Choroid plexus epithelial cell (primary cell): Measurements from ENCODE around the gene SLC6A9.

Experiments used
- DNase-seq: peaks from one replicate; pipeline ENCODE4 v3.0.0-alpha.2; 2010; ENCODE audit warnings: low read depth
- H3K4me3 ChIP-seq: 2 replicates; pipeline ENCODE4 v1.5.1; 2011; ENCODE audit warnings: low read depth, mild to moderate bottlenecking, control low read depth, low read length, moderate library complexity
- CTCF ChIP-seq: conservative IDR thresholded peaks from 2 replicates; pipeline ENCODE4 v1.5.1; 2011; ENCODE audit warnings: low read depth, mild to moderate bottlenecking, control low read depth, inconsistent platforms, low read length, moderate library complexity

The SLC6A9 gene

GRCh38 chr1:44029911-44030604 is 1.2 kb downstream of the SLC6A9 start:
- DNase-seq, result peak; percentile 89
- TF ChIP-seq CTCF, result no peak
- peak overlapping the region; percentile 80 for H3K4me3 ChIP-seq

GRCh38 chr1:44029260-44029910 is 1.9 kb downstream of the SLC6A9 start:
- peak overlapping the region; percentile 80 for H3K4me3 ChIP-seq
- no peak for TF ChIP-seq CTCF
- no peak for DNase-seq

GRCh38 chr1:44027320-44027719 is 3.9 kb downstream of the SLC6A9 start:
- no peak for TF ChIP-seq CTCF
- no peak overlapping the region for H3K4me3 ChIP-seq

GRCh38 chr1:44025816-44026215 is 5.4 kb downstream of the SLC6A9 start:
- TF ChIP-seq CTCF, result no peak
- no peak for DNase-seq
- no peak overlapping the region for H3K4me3 ChIP-seq

More at GRCh38 chr1:44027320-44027719, 3.9 kb downstream of the SLC6A9 start:
- DNase-seq, result no peak

- no peak for TF ChIP-seq CTCF
- DNase-seq, result no peak
- H3K4me3 ChIP-seq, result no peak overlapping the region
Measured at GRCh38 chr1:44024903-44025525, 6.2 kb downstream of the SLC6A9 start.

- no peak for TF ChIP-seq CTCF
- DNase-seq, result no peak
- no peak overlapping the region for H3K4me3 ChIP-seq
Measured at GRCh38 chr1:44024031-44024902, 7.0 kb downstream of the SLC6A9 start.
